ENCODE results near the gene TLCD3A.
"Not testable (repeated sequence)": the region's sequence is repeated elsewhere in the genome, so short reads cannot be mapped to it uniquely, and the experiment has no call there.

TLCD3A gene

GRCh38 chr17:788551-788950, 56.2 kb downstream of the TLCD3A start:
- DNase-seq (ENCODE audit: low spot score), result no peak

- no peak for DNase-seq (ENCODE audit: low spot score)
These were observed 56.9 kb downstream of the TLCD3A start for GRCh38 chr17:789160-789840.

- DNase-seq (ENCODE audit: low spot score), result not testable (repeated sequence)
These were observed 57.8 kb downstream of the TLCD3A start for GRCh38 chr17:789931-790873.

- not testable (repeated sequence) for DNase-seq (ENCODE audit: low spot score)
These were observed 58.5 kb downstream of the TLCD3A start for GRCh38 chr17:790874-791247.

GRCh38 chr17:791829-792228, 59.4 kb downstream of the TLCD3A start:
- no peak for DNase-seq (ENCODE audit: low spot score)

- DNase-seq (ENCODE audit: low spot score), result peak; percentile 7
These were observed 59.9 kb downstream of the TLCD3A start for GRCh38 chr17:792277-792676.
